ENCODE results near the gene TBC1D9B. TPM values are rescaled to one million over a fixed set of nuclear protein-coding genes. Genes with fewer than 3 reads are reported as not detected.

The TBC1D9B gene
- total and polyA plus RNA-seq, 2 donors (not counting 1 experiment from before 2014, with no cell fraction given), result 48.7 to 50.4 TPM

DNA sequence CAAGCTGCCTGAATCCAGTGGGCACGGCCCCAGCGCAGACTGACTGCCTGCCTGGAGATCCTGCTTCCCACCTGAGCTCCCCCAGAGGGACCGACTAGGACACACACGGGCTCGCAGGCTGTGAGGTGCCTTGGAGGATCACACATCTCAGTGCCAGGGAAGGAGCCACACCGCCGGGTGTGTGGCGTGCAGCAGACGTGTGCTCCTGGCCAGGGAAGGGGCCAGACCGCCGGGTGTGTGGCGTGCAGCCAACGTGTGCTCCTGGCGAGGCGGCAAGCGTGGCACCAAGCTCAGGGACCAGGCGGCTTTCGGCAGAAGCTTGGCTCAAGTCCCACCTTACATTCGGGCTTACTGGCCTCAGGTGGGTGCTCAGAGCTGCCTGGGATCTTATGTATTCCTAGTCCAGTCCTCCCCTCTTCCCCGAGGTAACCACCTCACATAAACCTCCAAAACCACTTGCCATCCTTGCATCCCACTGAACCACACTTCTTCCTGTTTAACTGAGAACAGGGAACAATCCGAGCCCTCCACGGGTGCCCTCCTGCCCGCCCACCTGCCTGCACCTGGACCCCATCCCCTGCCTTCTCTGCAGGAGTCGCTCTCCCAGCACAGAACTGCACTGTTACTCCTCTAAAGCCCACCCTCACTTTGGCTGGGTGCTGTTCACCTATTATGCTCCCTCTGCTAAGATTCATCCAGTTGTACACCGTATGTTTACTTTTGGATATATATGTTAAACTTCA, 26.7 kb downstream of the TBC1D9B start:
- Histone ChIP-seq H3K36me3 (ENCODE audit: control insufficient read depth, insufficient read depth, low read length) (peaks cover 11% of the 10 kb centered on the region), H3K4me3 (replicated peaks in 1 of 4; ENCODE audit: control extremely low read depth in 1 of 4, insufficient read depth in 1 of 4, low read depth in 3 of 4, low read length in 4 of 4) (no peak overlapping the region), H3K79me2 (ENCODE audit: control insufficient read depth, insufficient read depth, low read length) (no peaks in the 10 kb centered on the region), H4K20me1 (ENCODE audit: control insufficient read depth, extremely low read depth, insufficient read depth, low read length) (no peaks in the 10 kb centered on the region), H3K9ac (ENCODE audit: insufficient read depth, low read length) (no peak overlapping the region), H3K9me3 (ENCODE audit: control insufficient read depth, insufficient read depth, low read depth, low read length) (no peaks in the 10 kb centered on the region), H3K27me3 (ENCODE audit: control insufficient read depth, insufficient read depth, low read length) (no peaks in the 10 kb centered on the region), H3K27ac (ENCODE audit: insufficient read depth, low read length) (no peak overlapping the region), H2AFZ (ENCODE audit: low read length) (no peak overlapping the region), H3K4me2 (ENCODE audit: extremely low read depth, insufficient read depth, low read length) (no peak overlapping the region), H3K4me1 (ENCODE audit: control insufficient read depth, extremely low read depth, insufficient read depth, low read length) (no peaks in the 10 kb centered on the region)
- no peak for DNase-seq (ENCODE audit: low read depth in 2 of 2)
- no peak for TF ChIP-seq EZH2 (IDR thresholded peaks at IDR 0.05; ENCODE audit: low read length, missing control alignments)

- H2AFZ ChIP-seq (ENCODE audit: low read length), result no peak overlapping the region
- H3K9me3 ChIP-seq (ENCODE audit: control insufficient read depth, insufficient read depth, low read depth, low read length), result no peaks in the 10 kb centered on the region
These were observed 27.5 kb downstream of the TBC1D9B start for GRCh38 chr5:179880066-179880650.

DNA sequence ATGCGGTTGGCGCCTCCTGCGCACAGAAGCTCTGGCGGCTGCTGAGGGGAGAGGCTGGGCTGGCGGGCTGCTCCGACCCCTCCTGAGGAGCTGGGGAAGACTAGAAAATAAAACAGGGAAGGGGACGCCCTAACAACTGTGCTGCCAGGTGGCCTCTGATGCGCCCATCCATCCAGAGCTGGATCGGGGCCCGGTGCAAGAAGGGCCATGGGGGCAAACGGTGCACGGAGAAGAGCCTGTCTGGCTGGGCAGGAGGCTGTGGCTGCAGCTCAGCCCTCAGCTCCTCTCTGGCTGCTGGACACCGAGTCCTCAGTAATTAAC, 28.0 kb downstream of the TBC1D9B start:
- no peak for TF ChIP-seq EZH2 (IDR thresholded peaks at IDR 0.05; ENCODE audit: low read length, missing control alignments)
- TF ChIP-seq, protein P1, sequence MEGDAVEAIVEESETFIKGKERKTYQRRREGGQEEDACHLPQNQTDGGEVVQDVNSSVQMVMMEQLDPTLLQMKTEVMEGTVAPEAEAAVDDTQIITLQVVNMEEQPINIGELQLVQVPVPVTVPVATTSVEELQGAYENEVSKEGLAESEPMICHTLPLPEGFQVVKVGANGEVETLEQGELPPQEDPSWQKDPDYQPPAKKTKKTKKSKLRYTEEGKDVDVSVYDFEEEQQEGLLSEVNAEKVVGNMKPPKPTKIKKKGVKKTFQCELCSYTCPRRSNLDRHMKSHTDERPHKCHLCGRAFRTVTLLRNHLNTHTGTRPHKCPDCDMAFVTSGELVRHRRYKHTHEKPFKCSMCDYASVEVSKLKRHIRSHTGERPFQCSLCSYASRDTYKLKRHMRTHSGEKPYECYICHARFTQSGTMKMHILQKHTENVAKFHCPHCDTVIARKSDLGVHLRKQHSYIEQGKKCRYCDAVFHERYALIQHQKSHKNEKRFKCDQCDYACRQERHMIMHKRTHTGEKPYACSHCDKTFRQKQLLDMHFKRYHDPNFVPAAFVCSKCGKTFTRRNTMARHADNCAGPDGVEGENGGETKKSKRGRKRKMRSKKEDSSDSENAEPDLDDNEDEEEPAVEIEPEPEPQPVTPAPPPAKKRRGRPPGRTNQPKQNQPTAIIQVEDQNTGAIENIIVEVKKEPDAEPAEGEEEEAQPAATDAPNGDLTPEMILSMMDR (conservative IDR thresholded peaks at IDR 0.05 in 1 of 2, IDR thresholded peaks at IDR 0.05 in 1 of 2; ENCODE audit: low read depth in 1 of 2, low read length in 2 of 2), result no peak
- Histone ChIP-seq H2AFZ (ENCODE audit: low read length) (no peak overlapping the region), H3K4me2 (ENCODE audit: extremely low read depth, insufficient read depth, low read length) (no peak overlapping the region), H3K79me2 (ENCODE audit: control insufficient read depth, insufficient read depth, low read length) (no peaks in the 10 kb centered on the region), H3K4me1 (ENCODE audit: control insufficient read depth, extremely low read depth, insufficient read depth, low read length) (no peaks in the 10 kb centered on the region), H3K9ac (ENCODE audit: insufficient read depth, low read length) (no peak overlapping the region), H3K9me3 (ENCODE audit: control insufficient read depth, insufficient read depth, low read depth, low read length) (no peaks in the 10 kb centered on the region), H3K4me3 (replicated peaks in 1 of 4; ENCODE audit: control extremely low read depth in 1 of 4, insufficient read depth in 1 of 4, low read depth in 3 of 4, low read length in 4 of 4) (no peak overlapping the region), H3K27ac (ENCODE audit: insufficient read depth, low read length) (no peak overlapping the region), H4K20me1 (ENCODE audit: control insufficient read depth, extremely low read depth, insufficient read depth, low read length) (no peaks in the 10 kb centered on the region), H3K27me3 (ENCODE audit: control insufficient read depth, insufficient read depth, low read length) (no peaks in the 10 kb centered on the region), H3K36me3 (ENCODE audit: control insufficient read depth, insufficient read depth, low read length) (peaks cover 12% of the 10 kb centered on the region)
- no peak for DNase-seq (ENCODE audit: low read depth in 2 of 2)

More at GRCh38 chr5:179880066-179880650, 27.5 kb downstream of the TBC1D9B start:
- Histone ChIP-seq H4K20me1 (ENCODE audit: control insufficient read depth, extremely low read depth, insufficient read depth, low read length) (no peaks in the 10 kb centered on the region), H3K4me3 (replicated peaks in 1 of 4; ENCODE audit: control extremely low read depth in 1 of 4, insufficient read depth in 1 of 4, low read depth in 3 of 4, low read length in 4 of 4) (no peak overlapping the region), H3K79me2 (ENCODE audit: control insufficient read depth, insufficient read depth, low read length) (no peaks in the 10 kb centered on the region), H3K27ac (ENCODE audit: insufficient read depth, low read length) (no peak overlapping the region), H3K4me2 (ENCODE audit: extremely low read depth, insufficient read depth, low read length) (no peak overlapping the region), H3K4me1 (ENCODE audit: control insufficient read depth, extremely low read depth, insufficient read depth, low read length) (no peaks in the 10 kb centered on the region), H3K9ac (ENCODE audit: insufficient read depth, low read length) (no peak overlapping the region), H3K36me3 (ENCODE audit: control insufficient read depth, insufficient read depth, low read length) (peaks cover 9% of the 10 kb centered on the region), H3K27me3 (ENCODE audit: control insufficient read depth, insufficient read depth, low read length) (no peaks in the 10 kb centered on the region)
- TF ChIP-seq EZH2 (IDR thresholded peaks at IDR 0.05; ENCODE audit: low read length, missing control alignments), result no peak
- TF ChIP-seq, protein P1 (conservative IDR thresholded peaks at IDR 0.05 in 1 of 2, IDR thresholded peaks at IDR 0.05 in 1 of 2; ENCODE audit: low read depth in 1 of 2, low read length in 2 of 2), result no peak
- DNase-seq (ENCODE audit: low read depth in 2 of 2), result no peak
